ENCODE data around the gene APBB2. TPM values are rescaled to one million over a fixed set of nuclear protein-coding genes. Genes with fewer than 3 reads are reported as not detected.

The APBB2 gene
- total and polyA plus RNA-seq, 10 of the 15 experiments (the other 5 are each of a cell fraction or from before 2014, with no cell fraction given), result 2.7 to 24.6 (median 19.0) TPM

DNA sequence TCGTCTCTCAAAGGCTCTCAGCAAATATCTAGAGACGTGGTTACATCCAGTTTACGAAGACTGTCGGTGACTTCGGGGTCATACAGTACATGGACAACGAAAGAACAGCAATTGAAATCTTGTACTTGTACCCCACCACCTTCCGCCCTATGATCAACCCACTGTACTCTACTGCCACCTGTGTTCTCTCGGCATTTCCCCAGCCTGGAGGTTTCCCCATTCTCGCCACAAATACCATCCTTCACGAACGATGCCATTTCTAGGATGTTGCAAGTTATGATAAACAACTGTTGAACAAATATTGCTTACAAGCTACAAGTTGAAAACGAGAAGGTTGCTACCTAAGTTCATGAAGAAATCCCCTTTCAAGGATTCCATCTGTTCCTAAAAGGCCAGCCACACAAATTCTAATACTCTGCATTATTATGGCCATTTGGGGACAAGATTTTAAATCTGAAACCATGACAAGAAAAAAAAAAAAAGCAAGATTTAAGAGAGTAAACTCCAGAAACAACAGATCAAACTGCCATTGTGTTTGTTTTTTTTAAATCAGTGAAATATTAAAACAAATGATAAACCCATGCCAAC, 1.6 kb downstream of the APBB2 start (continued):
- TF ChIP-seq, protein P1, sequence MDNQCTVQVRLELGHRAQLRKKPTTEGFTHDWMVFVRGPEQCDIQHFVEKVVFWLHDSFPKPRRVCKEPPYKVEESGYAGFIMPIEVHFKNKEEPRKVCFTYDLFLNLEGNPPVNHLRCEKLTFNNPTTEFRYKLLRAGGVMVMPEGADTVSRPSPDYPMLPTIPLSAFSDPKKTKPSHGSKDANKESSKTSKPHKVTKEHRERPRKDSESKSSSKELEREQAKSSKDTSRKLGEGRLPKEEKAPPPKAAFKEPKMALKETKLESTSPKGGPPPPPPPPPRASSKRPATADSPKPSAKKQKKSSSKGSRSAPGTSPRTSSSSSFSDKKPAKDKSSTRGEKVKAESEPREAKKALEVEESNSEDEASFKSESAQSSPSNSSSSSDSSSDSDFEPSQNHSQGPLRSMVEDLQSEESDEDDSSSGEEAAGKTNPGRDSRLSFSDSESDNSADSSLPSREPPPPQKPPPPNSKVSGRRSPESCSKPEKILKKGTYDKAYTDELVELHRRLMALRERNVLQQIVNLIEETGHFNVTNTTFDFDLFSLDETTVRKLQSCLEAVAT (IDR thresholded peaks at IDR 0.05), result 0 out of 2 replicates have a peak, but pooled peaks have one; percentile 45
- no peak for TF ChIP-seq CHD1 (IDR thresholded peaks at IDR 0.05; ENCODE audit: low read depth, low read length)
- no peak for TF ChIP-seq TCF12 (IDR thresholded peaks at IDR 0.05; ENCODE audit: low read depth, low read length)
- 0 out of 2 replicates have a peak, but pooled peaks have one; percentile 31 for TF ChIP-seq EED (IDR thresholded peaks at IDR 0.05; ENCODE audit: low read depth)
- TF ChIP-seq CHD4 (IDR thresholded peaks at IDR 0.05), result no peak
- no peak for TF ChIP-seq MYC (IDR thresholded peaks at IDR 0.05; ENCODE audit: insufficient read depth, insufficient read length, insufficient replicate concordance, low read length, severe bottlenecking)
- TF ChIP-seq IRF4 (IDR thresholded peaks at IDR 0.05; ENCODE audit: low read depth, low read length), result peak; percentile 54; the same call in 1 of the 2 replicates
- no peak for TF ChIP-seq LARP7 (IDR thresholded peaks at IDR 0.05)
- no peak for TF ChIP-seq SMAD1 (IDR thresholded peaks at IDR 0.05; ENCODE audit: low read depth, partially characterized antibody)
- no peak for TF ChIP-seq CEBPB (IDR thresholded peaks at IDR 0.05; ENCODE audit: borderline replicate concordance in 1 of 2, low read depth in 2 of 2, low read length in 2 of 2)
- no peak for TF ChIP-seq NFYB (IDR thresholded peaks at IDR 0.05; ENCODE audit: insufficient read depth, low read depth, low read length)
- TF ChIP-seq TCF7 (IDR thresholded peaks at IDR 0.05; ENCODE audit: borderline replicate concordance), result no peak
- no peak for TF ChIP-seq ESRRA (IDR thresholded peaks at IDR 0.05; ENCODE audit: low read length)
- TF ChIP-seq NFXL1 (IDR thresholded peaks at IDR 0.05; ENCODE audit: borderline replicate concordance), result no peak
- no peak for TF ChIP-seq MXI1 (IDR thresholded peaks at IDR 0.05; ENCODE audit: low read depth, low read length)
- TF ChIP-seq POLR2A (IDR thresholded peaks at IDR 0.05; ENCODE audit: low read depth, low read length), result no peak
- TF ChIP-seq BMI1 (IDR thresholded peaks at IDR 0.05; ENCODE audit: borderline replicate concordance), result no peak
- no peak for TF ChIP-seq NFIC (IDR thresholded peaks at IDR 0.05; ENCODE audit: low read depth, low read length)
- TF ChIP-seq ZNF274 (IDR thresholded peaks at IDR 0.05; ENCODE audit: insufficient read depth, insufficient read length), result no peak
- TF ChIP-seq, protein P2, sequence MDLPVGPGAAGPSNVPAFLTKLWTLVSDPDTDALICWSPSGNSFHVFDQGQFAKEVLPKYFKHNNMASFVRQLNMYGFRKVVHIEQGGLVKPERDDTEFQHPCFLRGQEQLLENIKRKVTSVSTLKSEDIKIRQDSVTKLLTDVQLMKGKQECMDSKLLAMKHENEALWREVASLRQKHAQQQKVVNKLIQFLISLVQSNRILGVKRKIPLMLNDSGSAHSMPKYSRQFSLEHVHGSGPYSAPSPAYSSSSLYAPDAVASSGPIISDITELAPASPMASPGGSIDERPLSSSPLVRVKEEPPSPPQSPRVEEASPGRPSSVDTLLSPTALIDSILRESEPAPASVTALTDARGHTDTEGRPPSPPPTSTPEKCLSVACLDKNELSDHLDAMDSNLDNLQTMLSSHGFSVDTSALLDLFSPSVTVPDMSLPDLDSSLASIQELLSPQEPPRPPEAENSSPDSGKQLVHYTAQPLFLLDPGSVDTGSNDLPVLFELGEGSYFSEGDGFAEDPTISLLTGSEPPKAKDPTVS (IDR thresholded peaks at IDR 0.05; ENCODE audit: low read depth, low read length), result no peak
- TF ChIP-seq RUNX3 (IDR thresholded peaks at IDR 0.05; ENCODE audit: low read length), result peak; percentile 65
- TF ChIP-seq ZNF384 (IDR thresholded peaks at IDR 0.05; ENCODE audit: borderline replicate concordance, low read depth, low read length), result no peak
- TF ChIP-seq EZH2 (IDR thresholded peaks at IDR 0.05; ENCODE audit: borderline replicate concordance, control insufficient read depth, low read depth, low read length), result no peak
- no peak for TF ChIP-seq STAT3 (IDR thresholded peaks at IDR 0.05; ENCODE audit: low read depth, low read length)
- TF ChIP-seq SUPT20H (IDR thresholded peaks at IDR 0.05; ENCODE audit: borderline replicate concordance, control insufficient read depth, low read depth, low read length), result no peak
- TF ChIP-seq PAX5 (IDR thresholded peaks at IDR 0.05; ENCODE audit: borderline replicate concordance, low read depth, low read length), result no peak
